Aortic smooth muscle cell (primary cell): ENCODE data around the gene ABHD10. TPM values are rescaled to one million over a fixed set of nuclear protein-coding genes. Genes with fewer than 3 reads are reported as not detected.

ENCODE experiments used
- total RNA-seq: library from RNA; depleted of rRNA; stranded (reverse); fragments of >200 nt; gene quantifications from 2 replicates; pipeline ENCODE4 v1.2.3, GENCODE V29; 2014

Gene ABHD10
- 33.0 and 37.4 TPM in 2 replicates for total RNA-seq

DNA sequence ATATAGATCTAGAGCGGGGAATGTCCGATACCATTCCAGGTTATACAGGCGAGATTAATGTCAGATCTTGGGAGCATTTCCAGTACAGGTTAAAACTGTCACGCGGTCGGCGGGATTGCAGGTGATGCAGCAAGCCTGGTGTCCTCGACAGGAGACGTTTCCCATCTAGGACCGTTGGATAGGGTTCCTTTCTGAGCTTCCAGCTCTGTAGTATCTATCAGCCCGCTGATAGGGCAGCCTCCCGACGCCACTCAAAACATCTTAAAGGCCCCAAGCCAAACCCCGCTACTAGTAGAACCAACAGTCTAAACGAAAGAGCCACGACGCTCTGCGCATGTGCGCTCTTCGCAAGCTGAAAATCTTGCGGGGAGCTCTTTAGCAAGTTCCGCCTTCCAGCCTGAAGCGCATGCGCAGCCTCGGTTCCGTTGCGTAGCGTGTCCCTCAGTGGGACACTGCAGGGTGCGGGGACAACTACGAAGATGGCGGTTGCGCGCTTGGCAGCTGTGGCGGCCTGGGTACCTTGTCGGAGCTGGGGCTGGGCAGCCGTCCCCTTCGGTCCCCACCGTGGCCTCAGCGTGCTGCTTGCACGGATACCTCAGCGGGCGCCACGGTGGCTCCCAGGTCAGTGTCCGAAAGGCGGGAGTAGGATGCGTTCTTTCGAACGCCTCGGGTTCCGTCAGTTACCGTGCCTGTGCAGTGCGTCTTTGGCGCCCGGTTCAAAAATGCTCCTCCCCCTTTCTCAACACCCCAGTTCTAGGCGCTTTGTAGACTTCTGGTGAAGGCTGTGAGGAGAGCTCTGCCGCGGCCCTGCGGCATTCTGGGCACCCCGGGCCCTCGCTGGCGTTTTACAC lies at the start of gene ABHD10:
ABHD10 (plus strand) TSS at position 444 of the 851 bp plus-strand sequence; CDS start at position 480, 36 bp downstream.

DNA sequence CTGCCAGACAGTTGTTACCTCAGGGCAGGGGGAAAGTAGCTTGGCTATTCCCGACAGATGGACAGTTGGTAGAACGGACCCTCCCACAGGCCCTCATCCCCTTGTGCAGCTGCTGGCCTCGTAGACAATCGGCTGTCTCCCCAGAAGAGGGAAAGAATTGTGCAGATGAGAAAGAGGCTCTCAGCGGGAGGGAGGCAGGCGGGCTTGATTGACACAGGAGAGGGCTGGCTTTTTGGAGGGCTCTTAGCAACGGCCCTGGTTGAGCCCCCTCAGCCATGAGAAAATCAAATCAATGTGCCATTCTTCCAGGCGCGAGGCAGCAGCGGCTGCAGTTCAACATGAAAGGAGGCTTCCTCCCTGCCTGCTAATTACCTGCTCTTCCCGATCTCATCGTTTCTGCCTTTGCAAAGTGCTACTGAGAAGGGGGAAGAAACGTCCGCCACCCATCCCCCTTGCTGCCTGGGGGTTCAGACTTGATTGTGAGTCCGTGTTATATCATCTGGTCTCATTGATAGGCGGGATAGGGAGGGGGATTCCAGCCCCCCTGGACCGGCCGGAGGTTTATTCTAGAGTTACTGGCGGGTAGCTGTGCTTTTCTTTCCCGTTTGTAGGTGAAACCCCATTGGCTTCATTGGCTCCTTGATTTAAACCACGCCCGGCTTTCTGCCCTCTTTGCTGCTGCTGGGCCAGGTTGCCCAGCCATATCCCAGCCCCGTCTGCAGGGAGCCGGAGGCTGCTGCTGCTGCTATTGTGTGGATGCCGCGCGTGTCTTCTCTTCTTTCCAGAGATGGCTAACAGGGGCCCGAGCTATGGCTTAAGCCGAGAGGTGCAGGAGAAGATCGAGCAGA lies 20.0 kb downstream of the ABHD10 start, which contains the start of gene TAGLN3:
TAGLN3 (plus strand) TSS at position 287 of the 848 bp plus-strand sequence; CDS start at position 788, 501 bp downstream.

GRCh38 chr3:112034436-112034835 lies 55.6 kb downstream of the ABHD10 start, which contains the start of gene TMPRSS7:
Gene TMPRSS7 (plus strand): TSS chr3:112034736. CDS start chr3:112034846, 110 bp downstream.

Other genes with a start within 250 kb of the ABHD10 start
- gene PHLDB2, start 119.8 kb upstream of the ABHD10 start, total RNA-seq = 69.5 and 98.7 TPM in 2 replicates
- gene TAGLN3, start 19.9 kb downstream of the ABHD10 start, total RNA-seq = not detected in 2 replicates
- gene TMPRSS7, start 55.7 kb downstream of the ABHD10 start, total RNA-seq = under 0.01 TPM in 1 of 2 replicates, not detected in the other
- gene C3orf52, start 107.4 kb downstream of the ABHD10 start, total RNA-seq = 4.0 and 4.8 TPM in 2 replicates
- not detected in 2 replicates for gene GCSAM, start 154.2 kb downstream of the ABHD10 start, total RNA-seq